ENCODE data around the gene TENT4A. TPM values are rescaled to one million over a fixed set of nuclear protein-coding genes. Genes with fewer than 3 reads are reported as not detected.

Gene TENT4A
- total RNA-seq, 4 donors from 2014 or later = 17.0 to 21.9 (median 20.1) TPM

DNA sequence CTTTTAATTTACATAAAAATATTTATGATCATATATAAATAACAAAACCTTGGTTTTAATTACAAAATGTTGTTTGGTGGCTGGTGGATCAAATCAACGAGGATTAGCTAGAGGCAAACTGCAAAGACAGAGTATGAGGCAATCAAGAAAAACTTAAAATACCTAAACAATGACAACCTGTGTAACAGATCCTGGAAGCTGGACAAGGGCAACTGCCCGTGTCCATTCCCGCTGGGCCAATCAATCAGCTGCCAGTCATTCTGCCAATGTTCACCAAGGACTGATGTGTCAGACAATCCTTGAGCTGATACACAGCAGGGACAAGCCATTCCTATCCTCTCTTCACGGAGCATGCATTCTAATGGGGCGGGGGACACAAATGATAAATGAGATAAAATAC is 3.2 kb upstream of the TENT4A start:
- peak; percentile 45 for DNase-seq (ENCODE audit: extremely low spot score)
- TF ChIP-seq, protein P1, sequence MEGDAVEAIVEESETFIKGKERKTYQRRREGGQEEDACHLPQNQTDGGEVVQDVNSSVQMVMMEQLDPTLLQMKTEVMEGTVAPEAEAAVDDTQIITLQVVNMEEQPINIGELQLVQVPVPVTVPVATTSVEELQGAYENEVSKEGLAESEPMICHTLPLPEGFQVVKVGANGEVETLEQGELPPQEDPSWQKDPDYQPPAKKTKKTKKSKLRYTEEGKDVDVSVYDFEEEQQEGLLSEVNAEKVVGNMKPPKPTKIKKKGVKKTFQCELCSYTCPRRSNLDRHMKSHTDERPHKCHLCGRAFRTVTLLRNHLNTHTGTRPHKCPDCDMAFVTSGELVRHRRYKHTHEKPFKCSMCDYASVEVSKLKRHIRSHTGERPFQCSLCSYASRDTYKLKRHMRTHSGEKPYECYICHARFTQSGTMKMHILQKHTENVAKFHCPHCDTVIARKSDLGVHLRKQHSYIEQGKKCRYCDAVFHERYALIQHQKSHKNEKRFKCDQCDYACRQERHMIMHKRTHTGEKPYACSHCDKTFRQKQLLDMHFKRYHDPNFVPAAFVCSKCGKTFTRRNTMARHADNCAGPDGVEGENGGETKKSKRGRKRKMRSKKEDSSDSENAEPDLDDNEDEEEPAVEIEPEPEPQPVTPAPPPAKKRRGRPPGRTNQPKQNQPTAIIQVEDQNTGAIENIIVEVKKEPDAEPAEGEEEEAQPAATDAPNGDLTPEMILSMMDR (IDR thresholded peaks at IDR 0.05) = no peak
- no peak for TF ChIP-seq POLR2AphosphoS5 (IDR thresholded peaks at IDR 0.05)
- no peak for TF ChIP-seq POLR2A (IDR thresholded peaks at IDR 0.05; ENCODE audit: low read depth)
- TF ChIP-seq EP300 (IDR thresholded peaks at IDR 0.05) = no peak
- intact Hi-C loops (cut with DNase I) = no loop called here
- Histone ChIP-seq H3K27ac (replicated peaks in 1 of 4) (no peak overlapping the region), H3K4me3 (no peak overlapping the region), H3K4me1 (peaks cover 6 to 27% (median 25%) of the 10 kb centered on the region in 4 donors), H3K27me3 (no peaks in the 10 kb centered on the region), H3K36me3 (no peaks in the 10 kb centered on the region), H3K9me3 (no peaks in the 10 kb centered on the region)
- 88% methylated on average over 5 of the region's 5 CpGs for WGBS

GRCh38 chr5:6710551-6711318 is 2.5 kb upstream of the TENT4A start:
- Histone ChIP-seq H3K4me3 (no peak overlapping the region), H3K9me3 (no peaks in the 10 kb centered on the region), H3K27me3 (no peaks in the 10 kb centered on the region), H3K27ac (replicated peaks in 1 of 4) (no peak overlapping the region), H3K36me3 (no peaks in the 10 kb centered on the region), H3K4me1 (peaks cover 10 to 27% (median 25%) of the 10 kb centered on the region in 4 donors)
- DNase-seq (ENCODE audit: extremely low spot score) = peak; percentile 39
- TF ChIP-seq POLR2AphosphoS5 (IDR thresholded peaks at IDR 0.05) (no peak), EP300 (IDR thresholded peaks at IDR 0.05) (no peak), POLR2A (IDR thresholded peaks at IDR 0.05; ENCODE audit: low read depth) (no peak)
- TF ChIP-seq, protein P1 (IDR thresholded peaks at IDR 0.05) = no peak
- intact Hi-C loops (cut with DNase I) = no loop called here
- 78% methylated on average over 13 of the region's 13 CpGs for WGBS

GRCh38 chr5:6711409-6712141 is 1.7 kb upstream of the TENT4A start:
- Histone ChIP-seq H3K4me3 (peak overlapping the region; percentile 71 to 85 (median 74)), H3K36me3 (no peaks in the 10 kb centered on the region), H3K9me3 (no peaks in the 10 kb centered on the region), H3K27me3 (no peaks in the 10 kb centered on the region), H3K27ac (replicated peaks in 1 of 4) (peak overlapping the region; percentile 96 to 99 (median 98)), H3K4me1 (peaks cover 19 to 30% (median 28%) of the 10 kb centered on the region in 4 donors)
- WGBS = 38% methylated on average over 15 of the region's 15 CpGs
- intact Hi-C loops (cut with DNase I) = loop anchor here (2.0 kb wide), 1 partner anchor 79 kb away; the partner anchor contains the start of genes NSUN2 and SRD5A1
- peak; percentile 74 for DNase-seq (ENCODE audit: extremely low spot score)
- TF ChIP-seq, protein P1 (IDR thresholded peaks at IDR 0.05) = no peak
- no peak for TF ChIP-seq EP300 (IDR thresholded peaks at IDR 0.05)
- TF ChIP-seq POLR2AphosphoS5 (IDR thresholded peaks at IDR 0.05) = no peak
- no peak for TF ChIP-seq POLR2A (IDR thresholded peaks at IDR 0.05; ENCODE audit: low read depth)

DNA sequence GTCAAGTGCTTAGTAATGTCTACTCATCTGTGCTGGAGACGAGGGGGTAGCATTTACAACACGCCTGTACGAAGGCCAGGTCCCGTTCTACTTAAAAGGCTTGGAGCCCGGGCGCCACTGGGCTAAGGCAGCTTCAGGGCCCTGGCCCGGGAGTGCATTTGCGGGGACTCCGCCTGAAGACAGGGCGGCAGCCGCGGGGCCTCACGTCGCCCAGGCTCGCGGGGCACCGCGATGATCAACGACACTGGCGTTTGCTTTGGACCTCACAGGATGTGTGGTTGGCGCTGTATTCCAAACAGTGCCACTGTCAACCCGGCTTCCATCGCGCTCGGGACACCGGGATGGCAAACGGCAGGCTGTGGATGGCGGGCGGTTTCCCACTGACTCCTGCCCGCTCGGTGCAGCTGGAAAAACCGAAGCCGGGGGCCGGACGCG is 1.1 kb upstream of the TENT4A start:
- H3K4me3 ChIP-seq = peak overlapping the region; percentile 71 to 85 (median 74)
- 2% methylated on average over 9 of the region's 36 CpGs for WGBS
- peak overlapping the region; percentile 96 to 99 (median 98) for H3K27ac ChIP-seq (replicated peaks in 1 of 4)
- intact Hi-C loops (cut with DNase I) = loop anchor here (2.0 kb wide), 1 partner anchor 79 kb away; the partner anchor contains the start of genes NSUN2 and SRD5A1
- peaks cover 24 to 36% (median 34%) of the 10 kb centered on the region in 4 donors for H3K4me1 ChIP-seq
- peak; percentile 92 for DNase-seq (ENCODE audit: extremely low spot score)
- TF ChIP-seq, protein P1 (IDR thresholded peaks at IDR 0.05) = peak in 2 of 3 experiments; percentile 1 to 30
- TF ChIP-seq EP300 (IDR thresholded peaks at IDR 0.05) = no peak
- TF ChIP-seq POLR2AphosphoS5 (IDR thresholded peaks at IDR 0.05) = peak in 1 of 2 donors; percentile 39
- H3K9me3 ChIP-seq = no peaks in the 10 kb centered on the region
- H3K36me3 ChIP-seq = no peaks in the 10 kb centered on the region
- no peaks in the 10 kb centered on the region for H3K27me3 ChIP-seq
